GM12801 (cell line): ENCODE results near the gene ZNF674.

ENCODE experiments used
- TF ChIP-seq, protein P1 (sequence below): IDR thresholded peaks from one replicate; pipeline ENCODE4 v1.5.1; 2011; ENCODE audit warnings: control low read depth; ENCODE audit not compliant: insufficient read length; ENCODE audit errors: extremely low read depth

ZNF674 gene

GRCh38 chrX:46545111-46546005 is at the start of gene ZNF674:
Gene ZNF674, minus strand, starts transcription at chrX:46545421. Its CDS starts 3,334 bp downstream, at chrX:46542087.
- TF ChIP-seq, protein P1, sequence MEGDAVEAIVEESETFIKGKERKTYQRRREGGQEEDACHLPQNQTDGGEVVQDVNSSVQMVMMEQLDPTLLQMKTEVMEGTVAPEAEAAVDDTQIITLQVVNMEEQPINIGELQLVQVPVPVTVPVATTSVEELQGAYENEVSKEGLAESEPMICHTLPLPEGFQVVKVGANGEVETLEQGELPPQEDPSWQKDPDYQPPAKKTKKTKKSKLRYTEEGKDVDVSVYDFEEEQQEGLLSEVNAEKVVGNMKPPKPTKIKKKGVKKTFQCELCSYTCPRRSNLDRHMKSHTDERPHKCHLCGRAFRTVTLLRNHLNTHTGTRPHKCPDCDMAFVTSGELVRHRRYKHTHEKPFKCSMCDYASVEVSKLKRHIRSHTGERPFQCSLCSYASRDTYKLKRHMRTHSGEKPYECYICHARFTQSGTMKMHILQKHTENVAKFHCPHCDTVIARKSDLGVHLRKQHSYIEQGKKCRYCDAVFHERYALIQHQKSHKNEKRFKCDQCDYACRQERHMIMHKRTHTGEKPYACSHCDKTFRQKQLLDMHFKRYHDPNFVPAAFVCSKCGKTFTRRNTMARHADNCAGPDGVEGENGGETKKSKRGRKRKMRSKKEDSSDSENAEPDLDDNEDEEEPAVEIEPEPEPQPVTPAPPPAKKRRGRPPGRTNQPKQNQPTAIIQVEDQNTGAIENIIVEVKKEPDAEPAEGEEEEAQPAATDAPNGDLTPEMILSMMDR: no peak

DNA sequence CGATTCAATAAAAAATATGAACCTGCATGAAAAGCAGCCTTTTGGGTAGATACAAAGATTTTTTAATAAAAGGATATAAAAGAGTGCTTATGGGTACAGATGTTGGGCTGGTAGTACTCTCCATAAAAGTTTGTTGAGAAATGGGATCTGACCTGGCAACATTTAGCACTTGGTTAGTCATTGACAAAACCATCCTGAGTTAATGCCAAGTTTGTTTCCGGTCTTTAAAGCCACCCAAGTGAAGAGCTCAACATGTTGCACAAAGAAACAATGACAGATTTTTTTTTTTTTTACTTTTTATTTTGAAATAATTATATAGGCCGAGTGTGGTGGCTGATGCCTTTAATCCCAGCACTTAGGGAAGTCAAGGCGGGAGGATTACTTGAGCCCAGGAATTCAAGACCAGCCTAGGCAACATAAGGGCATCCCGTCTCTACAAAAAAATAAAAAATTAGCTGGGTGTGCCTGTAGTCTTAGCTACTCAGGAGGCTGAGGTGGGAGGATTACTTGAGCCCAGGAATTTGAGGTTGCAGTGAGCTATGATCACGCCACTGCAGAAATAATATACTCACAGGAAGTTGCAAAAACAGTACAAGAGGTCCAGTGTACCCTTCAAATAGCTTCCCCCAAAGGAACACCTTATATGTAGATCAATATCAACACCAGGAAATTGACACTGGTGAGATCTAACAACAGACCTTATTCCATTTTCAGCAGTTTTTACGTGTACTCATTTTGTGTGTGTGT is 44.9 kb upstream of the ZNF674 start:
- TF ChIP-seq, protein P1: no peak

- TF ChIP-seq, protein P1: no peak
Observed at GRCh38 chrX:46588263-46588662, 43.0 kb upstream of the ZNF674 start.

GRCh38 chrX:46587753-46588171 is 42.5 kb upstream of the ZNF674 start:
- TF ChIP-seq, protein P1: no peak

DNA sequence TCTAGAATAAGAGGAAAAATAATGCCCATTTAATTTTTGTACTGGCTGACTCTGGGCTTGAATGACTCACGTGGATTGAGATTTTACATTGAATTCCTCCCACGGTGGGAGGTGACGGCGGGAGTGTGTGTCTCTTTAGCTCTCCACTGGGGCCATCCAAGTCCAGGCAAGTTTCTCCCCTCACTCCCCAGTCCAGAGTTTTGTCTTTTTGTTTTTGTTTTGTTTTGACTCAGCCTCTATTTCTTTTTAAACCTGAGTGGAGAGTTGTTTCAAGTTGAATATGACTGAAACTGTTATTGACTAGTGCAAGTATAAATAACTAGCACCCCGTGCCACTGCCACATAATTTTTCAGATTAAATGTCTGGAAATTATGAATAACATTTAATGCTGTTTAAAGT is 41.9 kb upstream of the ZNF674 start:
- TF ChIP-seq, protein P1: no peak

GRCh38 chrX:46584736-46585135 is 39.5 kb upstream of the ZNF674 start:
- TF ChIP-seq, protein P1: no peak

DNA sequence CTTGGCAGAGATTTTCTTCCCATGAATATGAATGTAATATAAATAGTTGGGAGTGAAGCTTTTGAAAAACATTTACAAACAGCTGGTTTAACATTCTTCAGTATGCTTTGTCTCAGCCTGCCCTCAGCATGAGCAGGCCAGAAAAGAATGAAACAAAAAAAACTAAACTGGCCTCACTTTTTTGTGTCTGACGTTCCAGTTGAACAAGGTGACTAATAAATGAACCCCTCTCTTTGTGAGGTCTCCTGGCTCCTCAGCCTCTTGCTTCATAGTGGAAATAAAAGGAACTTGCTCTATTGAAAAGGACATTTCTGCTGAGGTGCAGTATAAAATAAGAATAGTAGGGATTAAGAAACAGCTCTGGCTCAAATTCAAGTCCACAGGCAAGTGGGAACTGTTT is 37.7 kb upstream of the ZNF674 start:
- TF ChIP-seq, protein P1: no peak
